GM19455 (cell line): ENCODE data around the gene PEX7.
"Not testable (repeated sequence)": the region's sequence is repeated elsewhere in the genome, so short reads cannot be mapped to it uniquely, and the experiment has no call there.

Experiments used
- ATAC-seq: cut with Tn5 transposase; IDR thresholded peaks from one replicate; pipeline ENCODE4 v1.9.1; 2021; ENCODE audit not compliant: unreplicated experiment

The PEX7 gene

DNA sequence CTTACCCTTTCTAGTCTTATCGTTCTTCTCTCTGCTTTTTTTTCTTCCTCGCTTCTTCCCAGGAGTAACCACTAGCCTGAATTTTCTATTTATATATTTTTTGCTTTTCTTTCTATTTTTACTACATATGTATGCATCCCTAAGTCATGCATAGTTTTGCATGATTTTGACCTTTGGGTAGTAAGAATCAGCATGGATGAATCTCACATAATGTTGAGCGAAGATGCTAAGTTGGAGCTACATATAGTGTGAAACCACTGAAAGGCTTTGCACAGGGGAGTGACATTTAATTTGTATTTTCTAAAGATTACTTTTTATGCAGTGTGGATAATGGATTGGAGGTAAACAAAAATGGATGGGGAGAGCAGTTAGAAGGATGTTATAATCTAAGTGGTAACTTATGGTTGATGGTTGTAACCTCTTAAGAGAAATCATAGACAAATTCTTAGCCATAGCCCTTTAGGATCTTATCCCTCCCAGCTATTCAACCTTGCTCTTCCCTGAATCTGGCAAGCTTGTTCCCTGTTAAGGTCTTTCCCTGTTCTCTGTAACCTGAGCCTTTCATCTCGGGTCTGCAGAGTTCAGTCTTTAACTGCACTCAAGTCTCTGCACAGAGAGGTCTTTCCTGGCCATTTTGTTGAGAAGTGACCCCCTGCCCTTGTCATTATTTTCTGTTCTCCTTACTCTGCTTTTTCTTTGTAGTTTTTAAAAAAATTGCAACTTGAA, 18.0 kb downstream of the PEX7 start:
- no peak for ATAC-seq

DNA sequence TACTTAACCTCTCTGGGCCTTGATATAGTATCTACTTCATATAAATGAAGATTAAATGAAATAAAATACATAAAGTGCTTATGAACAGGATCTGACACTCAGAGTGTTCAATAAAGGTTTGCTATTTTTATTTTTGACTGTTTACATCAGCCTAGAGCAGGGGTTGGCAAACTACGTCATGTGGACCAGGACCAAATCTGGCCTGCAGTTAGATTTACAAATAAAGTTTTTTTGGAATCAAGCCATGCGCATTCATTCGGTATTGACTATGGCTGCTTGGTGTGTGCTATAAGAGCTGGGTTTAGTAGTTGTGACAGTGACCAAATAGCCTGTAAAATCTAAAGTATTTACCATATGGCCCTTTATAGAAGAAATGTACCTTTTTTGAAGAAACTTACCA, 20.8 kb downstream of the PEX7 start:
- no peak for ATAC-seq

GRCh38 chr6:136846046-136846445, 23.7 kb downstream of the PEX7 start:
- ATAC-seq: no peak

- ATAC-seq: not testable (repeated sequence)
Measured at GRCh38 chr6:136846477-136846876, 24.1 kb downstream of the PEX7 start.

- not testable (repeated sequence) for ATAC-seq
Measured at GRCh38 chr6:136849979-136850563, 27.7 kb downstream of the PEX7 start.

- no peak for ATAC-seq
Measured at GRCh38 chr6:136859430-136859829, 37.0 kb downstream of the PEX7 start.

DNA sequence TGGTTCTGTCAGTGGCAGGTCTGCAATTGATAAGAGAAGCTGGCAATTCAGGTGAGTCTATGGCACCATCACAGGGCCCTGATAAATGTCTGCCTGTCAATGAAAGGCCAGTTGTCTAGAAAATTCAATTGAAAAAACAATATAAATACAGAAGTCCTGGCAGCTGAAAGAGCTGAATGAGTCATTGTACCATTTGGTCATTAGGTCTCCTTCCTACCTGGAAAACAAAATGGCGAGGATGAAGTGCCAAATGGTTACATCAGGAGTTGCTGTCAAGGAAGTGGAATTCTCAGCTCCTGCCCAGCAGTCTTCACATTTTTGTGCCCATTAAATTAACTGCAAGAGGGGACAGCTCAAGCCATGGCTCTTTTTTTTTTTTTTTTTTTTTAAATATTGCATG, 37.7 kb downstream of the PEX7 start:
- ATAC-seq: no peak

DNA sequence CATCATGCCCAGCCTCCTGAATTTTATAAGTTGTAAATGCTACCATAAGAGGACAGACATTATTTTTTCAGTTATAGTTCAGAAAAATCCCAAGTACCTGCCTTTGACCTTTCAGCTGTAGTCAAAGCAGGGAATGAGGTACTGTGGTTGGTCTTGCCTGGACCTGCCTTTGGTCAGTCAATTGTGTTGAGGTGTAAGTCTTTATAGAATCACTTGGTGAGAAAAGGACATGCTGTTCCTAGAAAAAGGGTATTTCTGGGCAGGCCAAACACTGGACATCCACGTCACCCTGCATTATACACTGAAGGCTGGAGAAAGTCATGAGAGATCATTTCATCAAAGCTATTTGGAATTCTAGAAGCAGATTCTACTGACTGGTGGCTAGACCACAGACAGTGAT, 40.3 kb downstream of the PEX7 start:
- ATAC-seq: no peak

DNA sequence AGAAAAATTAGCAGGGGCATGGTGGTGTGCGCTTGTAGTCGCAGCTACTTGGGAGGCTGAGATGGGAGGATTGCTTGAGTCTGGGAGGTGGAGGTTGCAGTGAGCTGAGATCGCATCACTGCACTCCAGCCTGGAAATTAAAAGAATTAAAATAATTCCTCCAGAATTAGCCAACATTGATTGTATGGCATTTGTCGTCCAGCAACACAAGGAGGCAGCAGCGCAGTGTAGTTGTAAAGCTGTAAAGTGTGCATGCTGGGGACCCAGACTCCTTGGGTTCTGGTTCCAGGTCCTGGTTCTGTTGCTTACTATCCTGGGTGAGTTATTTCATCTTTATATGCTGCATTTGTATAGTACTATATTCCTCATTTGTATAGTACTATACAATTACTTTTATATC, 41.4 kb downstream of the PEX7 start:
- ATAC-seq: no peak

DNA sequence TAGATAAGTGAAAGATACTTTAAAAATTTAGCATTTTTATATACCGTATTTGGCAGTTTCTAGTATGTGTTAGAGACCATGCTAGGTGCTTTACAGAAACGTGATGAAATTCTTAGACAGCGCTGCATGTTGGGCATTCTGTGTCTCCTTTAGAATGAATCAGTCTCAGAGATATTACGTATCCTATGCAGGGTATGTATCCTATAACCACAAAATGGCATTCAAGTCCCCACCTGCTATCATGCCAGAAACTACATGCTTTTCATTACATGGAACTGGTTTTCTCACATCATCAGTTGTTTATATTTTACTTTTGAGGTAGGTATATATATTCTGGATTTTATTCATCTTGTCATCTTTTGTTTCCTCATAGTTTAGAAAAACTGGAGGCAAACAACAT, 42.3 kb downstream of the PEX7 start:
- no peak for ATAC-seq

- ATAC-seq: no peak
Measured at GRCh38 chr6:136866872-136867416, 44.6 kb downstream of the PEX7 start.

DNA sequence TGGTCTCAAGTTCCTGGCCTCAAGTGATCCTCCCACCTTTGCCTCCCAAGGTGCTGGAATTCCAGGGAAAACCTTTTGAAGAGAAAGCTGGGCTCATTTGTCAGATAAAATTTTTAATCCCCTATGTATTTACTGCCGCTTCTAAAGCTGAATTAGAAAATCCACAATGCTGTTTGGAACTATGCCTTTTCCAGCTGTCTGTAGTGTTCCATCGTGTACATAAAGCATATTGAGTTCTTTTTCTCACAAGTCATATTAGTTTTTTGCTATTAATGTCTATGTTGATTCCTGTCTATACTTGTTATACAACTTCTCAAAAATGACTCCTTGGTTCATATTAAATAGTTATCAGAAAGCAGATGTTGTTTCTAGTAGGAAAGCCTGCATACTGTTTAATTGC, 47.1 kb downstream of the PEX7 start:
- no peak for ATAC-seq

DNA sequence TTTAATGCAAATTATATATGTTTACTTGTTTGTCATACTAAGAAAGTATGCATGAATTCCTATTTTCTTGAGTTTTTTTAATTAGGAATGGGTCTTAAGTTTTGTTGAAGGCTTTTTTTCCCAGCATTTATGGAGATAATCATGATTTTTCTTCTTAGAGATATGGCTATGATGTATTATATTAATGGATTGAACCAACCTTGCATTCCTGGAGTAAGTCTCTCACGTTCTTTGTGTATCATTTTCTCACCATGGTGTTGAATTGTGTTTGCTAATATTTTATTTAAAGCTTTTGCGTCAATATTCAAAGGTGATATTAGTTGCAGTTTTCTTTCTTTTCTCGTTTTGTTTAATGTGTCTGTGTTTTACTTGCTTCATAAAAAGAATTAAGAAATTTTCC, 51.4 kb downstream of the PEX7 start:
- no peak for ATAC-seq

GRCh38 chr6:136876469-136876868, 54.1 kb downstream of the PEX7 start:
- ATAC-seq: not testable (repeated sequence)

DNA sequence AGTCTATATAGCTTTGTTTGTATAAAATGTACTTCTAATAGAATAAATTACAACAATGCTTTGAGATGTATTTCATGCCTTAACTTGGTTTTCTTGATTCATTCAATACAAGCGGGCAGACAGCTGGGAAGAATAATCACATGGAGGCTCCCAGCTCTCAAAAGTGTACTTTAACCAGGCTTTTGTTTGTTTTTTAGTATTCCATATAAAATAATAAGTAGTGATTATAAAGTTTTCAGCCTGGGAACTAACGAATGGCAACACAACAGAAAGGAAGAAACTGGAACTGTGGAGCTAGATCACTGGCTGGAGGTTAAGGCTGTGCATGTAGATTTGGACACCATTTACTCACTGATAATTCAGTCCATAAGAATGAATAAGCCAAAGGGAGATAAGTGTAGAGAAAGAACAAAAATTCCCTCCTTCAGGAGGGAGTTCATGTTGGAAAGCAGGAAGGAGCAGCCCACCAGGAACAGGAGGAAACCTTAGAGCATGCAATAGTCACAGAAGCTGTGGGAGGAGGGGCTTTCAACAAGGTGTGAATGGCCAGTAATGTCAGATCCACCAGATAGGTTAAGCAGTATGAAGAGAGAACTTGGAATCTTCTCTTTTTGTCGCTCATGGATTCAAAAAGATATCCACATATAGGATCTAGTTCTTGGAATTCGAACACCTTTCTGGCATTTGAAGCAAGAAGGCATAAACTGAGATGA, 58.5 kb downstream of the PEX7 start:
- ATAC-seq: no peak

DNA sequence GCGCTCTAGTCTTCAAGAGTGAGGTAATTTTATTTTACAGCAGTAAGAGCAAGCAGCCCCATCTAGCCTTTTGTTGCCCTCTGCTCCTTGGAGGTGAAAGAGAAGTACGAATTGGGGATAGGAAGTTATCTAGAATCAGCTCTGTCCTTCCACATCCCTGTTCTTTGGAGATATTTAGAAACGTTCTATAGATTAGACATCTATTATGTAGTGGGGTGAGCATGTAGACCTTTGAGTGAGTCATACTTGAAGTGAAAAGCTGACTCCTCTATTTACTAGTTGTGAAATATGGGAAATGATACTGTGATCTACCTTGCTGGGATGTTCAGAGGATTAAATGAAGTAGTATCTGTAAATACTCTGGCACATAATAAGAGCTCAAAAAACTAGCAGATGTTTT, 63.7 kb downstream of the PEX7 start:
- no peak for ATAC-seq

DNA sequence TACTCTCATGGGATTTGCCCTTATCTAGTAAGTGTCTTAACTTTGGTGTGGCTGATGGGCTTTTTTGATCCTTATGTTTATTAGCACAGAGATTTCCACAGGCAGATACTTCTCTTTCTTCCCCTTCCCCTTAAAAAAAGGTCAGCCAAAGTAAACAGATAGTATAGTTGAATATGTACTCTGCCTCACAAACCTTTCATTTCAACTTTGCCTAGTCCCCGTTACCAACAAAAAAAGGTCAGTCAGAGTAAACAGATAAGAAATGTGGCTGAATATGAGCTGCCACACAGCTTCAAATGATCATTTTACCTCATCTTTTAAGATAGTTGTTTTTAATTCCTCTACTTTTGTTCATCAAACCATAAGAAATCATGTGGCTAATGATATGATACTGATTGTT, 65.6 kb downstream of the PEX7 start:
- ATAC-seq: no peak

GRCh38 chr6:136889271-136890193, 67.1 kb downstream of the PEX7 start:
- no peak for ATAC-seq

GRCh38 chr6:136890194-136890839, 67.9 kb downstream of the PEX7 start:
- ATAC-seq: no peak

GRCh38 chr6:136890986-136891385, 68.6 kb downstream of the PEX7 start:
- no peak for ATAC-seq
